Measurements from ENCODE around the gene DPP6. TPM values are rescaled to one million over a fixed set of nuclear protein-coding genes. Genes with fewer than 3 reads are reported as not detected.

DPP6 gene
- total RNA-seq, 4 donors from 2014 or later: 13.4 to 33.2 (median 26.8) TPM

GRCh38 chr7:154769001-154769400 lies 716.8 kb downstream of the DPP6 start:
- H3K36me3 ChIP-seq: peaks cover 0 to 23% (median 0%) of the 10 kb centered on the region in 4 donors
- no peak overlapping the region for H3K27ac ChIP-seq (replicated peaks in 1 of 4)
- H3K4me3 ChIP-seq: no peak overlapping the region
- TF ChIP-seq POLR2AphosphoS5 (IDR thresholded peaks at IDR 0.05) (no peak), EP300 (IDR thresholded peaks at IDR 0.05) (no peak), POLR2A (IDR thresholded peaks at IDR 0.05; ENCODE audit: low read depth) (no peak), CTCF (IDR thresholded peaks at IDR 0.05) (no peak)
- intact Hi-C loops (cut with DNase I): no loop called here
- H3K9me3 ChIP-seq: no peaks in the 10 kb centered on the region
- H3K27me3 ChIP-seq: no peaks in the 10 kb centered on the region
- 38% methylated on average over 4 of the region's 4 CpGs for WGBS
- DNase-seq (ENCODE audit: extremely low spot score): no peak
- no peaks in the 10 kb centered on the region for H3K4me1 ChIP-seq

GRCh38 chr7:154769527-154769926 lies 717.3 kb downstream of the DPP6 start:
- Histone ChIP-seq H3K4me1 (no peaks in the 10 kb centered on the region), H3K4me3 (no peak overlapping the region), H3K27me3 (no peaks in the 10 kb centered on the region), H3K36me3 (peaks cover 0 to 23% (median 0%) of the 10 kb centered on the region in 4 donors), H3K9me3 (no peaks in the 10 kb centered on the region), H3K27ac (replicated peaks in 1 of 4) (no peak overlapping the region)
- 98% methylated on average over 7 of the region's 7 CpGs for WGBS
- no peak for DNase-seq (ENCODE audit: extremely low spot score)
- no peak for TF ChIP-seq CTCF (IDR thresholded peaks at IDR 0.05)
- no peak for TF ChIP-seq EP300 (IDR thresholded peaks at IDR 0.05)
- no peak for TF ChIP-seq POLR2A (IDR thresholded peaks at IDR 0.05; ENCODE audit: low read depth)
- no peak for TF ChIP-seq POLR2AphosphoS5 (IDR thresholded peaks at IDR 0.05)
- intact Hi-C loops (cut with DNase I): no loop called here

GRCh38 chr7:154770361-154770760 lies 718.2 kb downstream of the DPP6 start:
- WGBS: 92% methylated on average over 2 of the region's 2 CpGs
- H3K4me1 ChIP-seq: no peaks in the 10 kb centered on the region
- TF ChIP-seq POLR2AphosphoS5 (IDR thresholded peaks at IDR 0.05) (no peak), EP300 (IDR thresholded peaks at IDR 0.05) (no peak), POLR2A (IDR thresholded peaks at IDR 0.05; ENCODE audit: low read depth) (no peak), CTCF (IDR thresholded peaks at IDR 0.05) (no peak)
- no peak overlapping the region for H3K27ac ChIP-seq (replicated peaks in 1 of 4)
- H3K27me3 ChIP-seq: no peaks in the 10 kb centered on the region
- peaks cover 0 to 23% (median 0%) of the 10 kb centered on the region in 4 donors for H3K36me3 ChIP-seq
- no peaks in the 10 kb centered on the region for H3K9me3 ChIP-seq
- intact Hi-C loops (cut with DNase I): no loop called here
- no peak overlapping the region for H3K4me3 ChIP-seq
- DNase-seq (ENCODE audit: extremely low spot score): no peak

GRCh38 chr7:154770962-154771361 lies 718.8 kb downstream of the DPP6 start:
- Histone ChIP-seq H3K4me3 (no peak overlapping the region), H3K36me3 (peaks cover 0 to 23% (median 0%) of the 10 kb centered on the region in 4 donors), H3K9me3 (no peaks in the 10 kb centered on the region), H3K4me1 (no peaks in the 10 kb centered on the region), H3K27me3 (no peaks in the 10 kb centered on the region), H3K27ac (replicated peaks in 1 of 4) (no peak overlapping the region)
- no peak for TF ChIP-seq CTCF (IDR thresholded peaks at IDR 0.05)
- TF ChIP-seq POLR2A (IDR thresholded peaks at IDR 0.05; ENCODE audit: low read depth): no peak
- no peak for TF ChIP-seq EP300 (IDR thresholded peaks at IDR 0.05)
- TF ChIP-seq POLR2AphosphoS5 (IDR thresholded peaks at IDR 0.05): no peak
- intact Hi-C loops (cut with DNase I): no loop called here
- no peak for DNase-seq (ENCODE audit: extremely low spot score)
- 82% methylated on average over 1 of the region's 1 CpG for WGBS

- TF ChIP-seq POLR2A (IDR thresholded peaks at IDR 0.05; ENCODE audit: low read depth): no peak
- no peak for TF ChIP-seq POLR2AphosphoS5 (IDR thresholded peaks at IDR 0.05)
- DNase-seq (ENCODE audit: extremely low spot score): no peak
- H3K27ac ChIP-seq (replicated peaks in 1 of 4): no peak overlapping the region
- no peaks in the 10 kb centered on the region for H3K9me3 ChIP-seq
- 68% methylated on average over 4 of the region's 4 CpGs for WGBS
- H3K4me3 ChIP-seq: no peak overlapping the region
- intact Hi-C loops (cut with DNase I): no loop called here
- H3K4me1 ChIP-seq: no peaks in the 10 kb centered on the region
- H3K27me3 ChIP-seq: no peaks in the 10 kb centered on the region
- H3K36me3 ChIP-seq: peaks cover 0 to 19% (median 2%) of the 10 kb centered on the region in 4 donors
These were observed 722.2 kb downstream of the DPP6 start for GRCh38 chr7:154774303-154774969.
